GM12801 (cell line): ENCODE results near the gene EFNA2.

Source experiments
- TF ChIP-seq, protein P1 (sequence below): IDR thresholded peaks from one replicate; pipeline ENCODE4 v1.5.1; 2011; ENCODE audit warnings: control low read depth; ENCODE audit not compliant: insufficient read length; ENCODE audit errors: extremely low read depth

The EFNA2 gene

DNA sequence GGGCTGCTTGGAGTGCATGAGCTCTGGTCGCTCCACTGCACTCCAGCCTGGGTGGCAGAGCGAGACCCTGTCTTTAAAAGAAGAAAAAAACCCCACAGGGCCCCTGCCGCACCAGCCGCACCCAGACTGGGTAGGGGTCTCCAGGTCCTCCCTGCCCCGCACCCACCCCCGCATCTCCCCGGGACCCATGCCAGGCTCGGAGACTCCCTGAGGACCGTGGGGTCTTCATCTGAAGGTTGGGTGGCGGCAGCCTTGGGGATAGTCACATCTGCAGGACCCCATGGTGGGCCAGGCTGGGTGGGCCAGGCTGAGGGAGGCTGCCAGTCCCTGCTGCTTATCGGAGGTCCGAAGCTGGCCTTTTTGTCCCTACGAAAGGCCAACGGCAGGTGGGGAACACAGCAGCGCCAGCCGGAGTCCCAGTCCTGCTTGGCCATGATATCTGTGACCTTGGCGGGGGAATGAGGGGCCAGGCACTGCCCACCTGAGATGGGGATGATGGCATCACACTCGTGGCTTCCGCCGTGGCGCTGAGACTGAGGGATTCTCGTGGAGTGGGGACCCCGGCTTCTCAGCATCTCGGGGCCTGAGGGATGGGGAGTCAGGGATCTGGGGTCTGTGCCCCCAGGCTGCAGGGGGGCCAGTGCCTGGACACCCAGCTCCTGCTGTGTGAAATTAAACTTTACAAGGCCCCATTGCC lies 11.1 kb downstream of the EFNA2 start:
- TF ChIP-seq, protein P1, sequence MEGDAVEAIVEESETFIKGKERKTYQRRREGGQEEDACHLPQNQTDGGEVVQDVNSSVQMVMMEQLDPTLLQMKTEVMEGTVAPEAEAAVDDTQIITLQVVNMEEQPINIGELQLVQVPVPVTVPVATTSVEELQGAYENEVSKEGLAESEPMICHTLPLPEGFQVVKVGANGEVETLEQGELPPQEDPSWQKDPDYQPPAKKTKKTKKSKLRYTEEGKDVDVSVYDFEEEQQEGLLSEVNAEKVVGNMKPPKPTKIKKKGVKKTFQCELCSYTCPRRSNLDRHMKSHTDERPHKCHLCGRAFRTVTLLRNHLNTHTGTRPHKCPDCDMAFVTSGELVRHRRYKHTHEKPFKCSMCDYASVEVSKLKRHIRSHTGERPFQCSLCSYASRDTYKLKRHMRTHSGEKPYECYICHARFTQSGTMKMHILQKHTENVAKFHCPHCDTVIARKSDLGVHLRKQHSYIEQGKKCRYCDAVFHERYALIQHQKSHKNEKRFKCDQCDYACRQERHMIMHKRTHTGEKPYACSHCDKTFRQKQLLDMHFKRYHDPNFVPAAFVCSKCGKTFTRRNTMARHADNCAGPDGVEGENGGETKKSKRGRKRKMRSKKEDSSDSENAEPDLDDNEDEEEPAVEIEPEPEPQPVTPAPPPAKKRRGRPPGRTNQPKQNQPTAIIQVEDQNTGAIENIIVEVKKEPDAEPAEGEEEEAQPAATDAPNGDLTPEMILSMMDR: no peak

DNA sequence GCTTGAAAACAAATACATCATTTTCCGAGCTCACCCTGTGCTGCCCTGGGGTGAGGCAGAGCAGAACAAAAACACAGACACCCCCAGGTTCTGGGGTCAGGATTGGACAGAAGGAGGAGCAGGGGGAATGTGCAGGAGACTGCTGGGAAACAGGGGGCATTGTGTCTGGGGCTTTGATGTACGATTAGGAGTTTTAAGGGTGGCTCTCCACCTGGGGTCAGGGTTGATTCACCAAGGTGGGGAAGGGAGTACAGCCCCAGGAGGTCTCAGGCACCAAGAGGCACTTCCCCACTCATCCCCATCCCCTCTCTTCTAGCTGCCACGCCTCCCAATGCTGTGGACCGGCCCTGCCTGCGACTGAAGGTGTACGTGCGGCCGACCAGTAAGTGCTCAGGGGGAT lies 12.6 kb downstream of the EFNA2 start:
- TF ChIP-seq, protein P1: no peak

DNA sequence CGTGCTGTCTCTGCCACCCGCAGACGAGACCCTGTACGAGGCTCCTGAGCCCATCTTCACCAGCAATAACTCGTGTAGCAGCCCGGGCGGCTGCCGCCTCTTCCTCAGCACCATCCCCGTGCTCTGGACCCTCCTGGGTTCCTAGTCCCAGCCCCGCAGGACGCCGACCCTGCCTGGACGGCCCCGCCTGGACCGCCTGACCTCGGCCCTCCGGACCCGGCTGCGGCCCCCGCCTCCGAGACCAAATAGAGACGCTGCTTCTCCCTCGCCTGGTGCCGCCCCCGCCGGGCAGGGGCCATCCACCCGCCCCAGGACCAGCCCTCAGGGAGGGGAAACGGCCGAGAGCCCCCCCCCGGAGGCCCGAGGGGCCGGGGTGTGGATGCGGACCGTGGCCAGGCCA lies 14.1 kb downstream of the EFNA2 start:
- TF ChIP-seq, protein P1: no peak

DNA sequence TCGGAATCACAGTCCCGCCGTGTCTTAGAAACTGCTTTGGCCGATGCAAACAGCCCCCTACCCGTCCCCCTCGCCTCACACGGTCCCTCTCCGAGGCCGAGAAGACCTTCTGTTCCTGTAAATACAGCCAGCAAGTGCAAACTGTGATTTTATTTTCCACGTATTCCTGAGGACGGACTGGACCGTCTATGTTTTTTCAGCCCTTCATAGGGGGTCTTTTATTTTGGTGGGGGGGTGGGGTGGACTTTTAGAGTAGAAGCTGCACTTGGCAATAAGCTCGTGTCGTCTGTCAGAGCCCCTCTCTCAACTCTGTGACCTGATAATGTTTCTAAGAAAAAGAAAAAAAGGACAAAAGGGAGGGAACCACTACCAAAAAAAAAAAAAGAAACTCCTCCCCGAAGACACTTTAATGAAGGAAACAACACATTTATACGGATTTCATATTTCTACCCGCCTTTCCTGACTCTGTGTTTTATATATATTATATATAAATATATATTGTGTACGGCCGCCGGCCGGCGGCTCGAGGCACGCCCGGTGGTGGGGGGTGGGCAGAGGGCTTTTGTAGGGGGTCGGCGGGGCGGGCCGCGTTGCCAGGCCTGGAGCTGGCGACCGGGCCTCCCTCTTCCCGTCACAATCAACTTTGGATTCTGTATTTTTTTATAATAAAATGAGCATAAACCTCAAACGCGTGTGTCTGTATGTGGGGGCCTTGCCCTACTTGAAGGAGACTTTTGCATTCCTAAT lies 15.2 kb downstream of the EFNA2 start:
- TF ChIP-seq, protein P1: no peak

DNA sequence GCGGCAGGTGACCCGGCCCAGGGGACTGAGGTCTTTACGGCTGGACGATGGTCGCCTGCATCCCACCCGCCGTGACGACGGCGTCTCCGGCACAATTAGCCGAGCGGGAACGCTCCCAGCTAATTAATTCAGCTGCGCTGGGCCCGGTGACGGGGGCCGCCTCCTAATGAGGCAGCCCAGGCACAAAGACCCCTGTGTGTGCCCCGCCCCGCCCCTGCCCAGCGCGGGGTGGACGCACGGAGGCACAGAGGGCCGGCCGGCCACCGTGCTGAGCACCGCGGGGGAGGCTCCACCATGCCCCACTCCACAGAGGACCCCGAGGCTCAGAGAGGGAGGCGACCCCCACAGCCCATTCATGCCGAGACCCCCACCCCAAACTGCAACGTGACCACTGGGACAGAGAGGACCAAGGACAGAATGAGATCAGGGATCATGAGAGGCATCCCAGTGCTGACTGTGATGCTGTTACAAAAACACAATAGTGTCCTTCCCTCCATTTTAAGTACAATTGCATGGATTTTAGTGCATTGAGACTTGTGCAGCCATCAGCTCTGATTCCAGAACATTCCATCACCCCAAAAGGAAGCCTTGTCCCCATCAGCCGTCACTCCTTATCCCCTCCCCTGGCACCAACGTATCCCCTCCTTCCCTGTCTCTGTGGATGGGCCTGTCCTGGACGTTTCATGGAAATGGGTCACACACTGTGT lies 17.0 kb downstream of the EFNA2 start:
- TF ChIP-seq, protein P1: no peak

DNA sequence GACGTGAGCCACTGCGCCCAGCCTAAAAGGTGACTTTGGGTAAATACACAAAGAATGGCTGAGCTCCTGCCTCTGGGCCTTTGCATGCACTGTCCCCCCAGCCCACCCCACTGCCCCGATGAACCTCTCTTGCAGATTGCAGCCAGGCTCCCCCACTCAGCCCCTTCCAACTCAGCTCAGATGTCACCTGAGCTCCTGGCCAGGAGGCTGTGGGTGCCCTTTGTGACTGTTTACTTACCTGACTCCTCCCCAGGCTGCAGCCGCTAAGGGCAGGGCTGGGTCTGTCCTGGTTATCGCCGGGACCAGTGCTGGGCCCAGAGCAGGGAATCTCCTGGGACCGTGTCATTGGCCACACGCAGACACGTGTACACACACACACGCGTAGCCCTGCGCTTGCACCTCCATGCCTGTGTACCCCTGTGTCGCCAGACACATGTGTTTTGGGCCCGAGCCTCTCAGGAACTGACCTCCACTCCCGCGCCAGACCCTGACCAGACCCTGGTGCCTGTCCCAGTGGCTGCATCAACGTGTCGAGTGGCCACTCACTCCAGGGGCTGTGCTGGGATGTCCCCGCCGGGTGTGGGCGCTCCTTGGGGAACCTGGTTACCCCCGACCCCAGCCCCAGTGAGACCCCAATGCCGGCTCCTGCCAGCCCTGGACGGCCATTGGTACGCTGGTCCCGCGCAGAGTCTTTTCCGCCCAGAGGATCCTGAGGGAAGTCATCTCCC lies 18.7 kb downstream of the EFNA2 start:
- TF ChIP-seq, protein P1: no peak

DNA sequence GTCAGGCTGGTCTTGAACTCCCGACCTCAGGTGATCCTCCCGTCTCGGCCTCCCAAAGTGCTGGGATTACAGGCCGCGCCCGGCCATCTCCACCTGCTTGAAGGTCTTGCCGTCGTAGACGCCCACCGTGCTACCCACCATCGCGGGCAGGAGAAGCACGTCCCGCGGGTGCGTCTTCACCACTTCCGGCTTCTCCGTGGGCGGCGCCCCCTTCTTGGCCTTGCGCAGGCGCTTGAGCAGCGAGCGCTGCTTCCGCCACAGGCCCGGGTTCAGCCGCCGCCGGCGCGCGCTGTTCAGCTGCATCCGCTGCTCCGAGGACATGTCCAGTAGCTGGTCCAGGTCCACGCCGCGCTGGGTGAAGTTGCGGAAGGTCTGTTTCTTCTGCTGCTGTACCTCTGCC lies 21.6 kb downstream of the EFNA2 start:
- TF ChIP-seq, protein P1: no peak
